ENCODE data around the gene PKP2. TPM values are rescaled to one million over a fixed set of nuclear protein-coding genes. Genes with fewer than 3 reads are reported as not detected.
A peak's percentile ranks its signal among the peaks of the same experiment; 100 is the strongest.

The PKP2 gene
- total and polyA plus RNA-seq, 4 donors: 0.91 to 10.4 (median 3.8) TPM

DNA sequence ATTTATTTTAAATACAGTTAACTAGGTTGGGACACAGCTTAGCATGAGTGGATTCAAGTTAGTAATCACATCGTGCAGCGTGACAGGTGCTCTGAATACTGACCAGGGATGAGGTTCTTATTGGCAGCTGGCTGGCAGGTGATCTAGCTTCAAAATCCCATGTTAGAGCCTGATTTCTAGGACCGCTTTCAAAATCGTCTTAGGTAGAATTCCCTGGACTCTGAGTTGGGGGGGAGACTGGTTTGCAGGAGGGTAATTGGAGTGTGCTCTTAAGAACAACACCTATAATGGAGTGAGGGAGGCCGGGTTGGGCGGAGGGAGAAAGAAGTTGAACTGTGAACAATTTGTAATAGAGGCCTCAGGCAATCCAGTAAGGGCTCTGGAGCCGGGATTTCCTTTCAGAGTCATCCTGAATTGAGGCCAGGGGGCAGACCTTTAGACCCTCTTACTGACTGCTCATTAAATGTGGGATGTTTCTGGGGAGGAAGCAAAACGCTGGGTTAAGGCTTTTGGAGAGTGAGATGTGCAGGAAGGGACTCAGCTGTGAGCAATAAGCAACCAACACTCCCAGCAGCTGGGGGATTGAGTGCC, 140.0 kb downstream of the PKP2 start:
- H3K4me3 ChIP-seq: no peak overlapping the region
- no peaks in the 10 kb centered on the region for H3K27me3 ChIP-seq (ENCODE audit: control insufficient read depth in 3 of 3, insufficient read depth in 3 of 3, low read length in 2 of 3)

DNA sequence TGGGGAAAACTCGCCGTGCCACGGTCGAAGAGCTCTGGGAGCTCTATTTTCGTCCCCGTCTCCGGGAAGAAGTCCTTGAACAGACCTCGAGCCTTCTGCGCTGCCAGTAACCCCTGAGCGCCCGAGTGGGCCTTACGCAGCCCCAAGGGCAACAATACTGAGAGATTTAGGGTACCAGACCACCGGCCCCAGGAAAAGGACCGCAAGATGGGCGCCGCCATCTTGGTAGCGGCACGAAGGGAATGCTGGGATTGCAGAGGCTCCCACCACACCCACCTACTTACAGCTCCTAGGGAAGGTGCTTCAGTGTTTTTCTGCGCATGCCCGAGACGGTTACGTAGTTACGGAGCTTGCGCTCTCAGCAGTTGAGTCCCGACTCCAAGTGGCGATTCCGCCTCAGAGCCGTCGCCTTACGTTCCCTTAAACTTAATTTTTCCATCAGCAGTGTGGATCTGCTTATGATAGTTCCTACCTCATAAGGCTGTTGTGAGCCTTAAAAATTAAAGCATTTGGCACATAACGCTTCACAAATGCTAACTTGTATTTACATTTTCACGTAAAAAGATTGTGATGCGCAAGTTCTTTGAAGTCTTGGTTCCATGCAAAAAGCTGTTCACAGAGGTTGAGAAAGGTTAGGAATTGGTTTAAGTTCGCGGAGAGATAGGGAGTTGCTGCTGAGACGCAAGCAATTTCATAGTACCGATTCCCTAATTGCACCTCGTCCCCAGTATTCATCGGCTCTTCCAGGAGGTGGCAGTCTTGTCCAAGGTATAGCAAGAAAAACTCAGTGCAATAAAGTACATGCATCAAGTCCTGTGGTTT, 140.7 kb downstream of the PKP2 start, which contains the start of gene YARS2:
Gene YARS2, minus strand, starts transcription at position 244 of the 822 bp plus-strand sequence. Its CDS starts 23 bp downstream, at position 221.
- 0 to 1% methylated on average over 39 of the region's 39 CpGs for WGBS, 2 donors
- Histone ChIP-seq H3K27ac (ENCODE audit: low read depth in 1 of 2, low read length in 1 of 2) (peak within 1 kb of the TSS; percentile 79 to 97), H3K9me3 (ENCODE audit: control insufficient read depth in 4 of 4, insufficient read depth in 3 of 4, low read length in 3 of 4) (no peaks in the 10 kb centered on the region), H3K4me1 (ENCODE audit: control insufficient read depth in 5 of 5, insufficient read depth in 5 of 5, low read length in 5 of 5) (peaks cover 2 to 23% (median 9%) of the 10 kb centered on the region in 5 donors), H3K4me3 (peak within 1 kb of the TSS; percentile 85), H3K36me3 (ENCODE audit: control insufficient read depth in 4 of 4, insufficient read depth in 4 of 4, low read length in 4 of 4) (peaks cover 8 to 16% (median 13%) of the 10 kb centered on the region in 4 donors), H3K9ac (ENCODE audit: insufficient read depth in 1 of 2, low read length in 2 of 2) (peak within 1 kb of the TSS; percentile 96 to 98), H3K27me3 (ENCODE audit: control insufficient read depth in 3 of 3, insufficient read depth in 3 of 3, low read length in 2 of 3) (no peaks in the 10 kb centered on the region)
- ATAC-seq (ENCODE audit: insufficient read depth, low FRiP score) (peak; percentile 96), DNase-seq (peak; percentile 94 to 99 (median 99))
- TF ChIP-seq, protein P1, sequence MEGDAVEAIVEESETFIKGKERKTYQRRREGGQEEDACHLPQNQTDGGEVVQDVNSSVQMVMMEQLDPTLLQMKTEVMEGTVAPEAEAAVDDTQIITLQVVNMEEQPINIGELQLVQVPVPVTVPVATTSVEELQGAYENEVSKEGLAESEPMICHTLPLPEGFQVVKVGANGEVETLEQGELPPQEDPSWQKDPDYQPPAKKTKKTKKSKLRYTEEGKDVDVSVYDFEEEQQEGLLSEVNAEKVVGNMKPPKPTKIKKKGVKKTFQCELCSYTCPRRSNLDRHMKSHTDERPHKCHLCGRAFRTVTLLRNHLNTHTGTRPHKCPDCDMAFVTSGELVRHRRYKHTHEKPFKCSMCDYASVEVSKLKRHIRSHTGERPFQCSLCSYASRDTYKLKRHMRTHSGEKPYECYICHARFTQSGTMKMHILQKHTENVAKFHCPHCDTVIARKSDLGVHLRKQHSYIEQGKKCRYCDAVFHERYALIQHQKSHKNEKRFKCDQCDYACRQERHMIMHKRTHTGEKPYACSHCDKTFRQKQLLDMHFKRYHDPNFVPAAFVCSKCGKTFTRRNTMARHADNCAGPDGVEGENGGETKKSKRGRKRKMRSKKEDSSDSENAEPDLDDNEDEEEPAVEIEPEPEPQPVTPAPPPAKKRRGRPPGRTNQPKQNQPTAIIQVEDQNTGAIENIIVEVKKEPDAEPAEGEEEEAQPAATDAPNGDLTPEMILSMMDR (IDR thresholded peaks at IDR 0.05; ENCODE audit: control extremely low read depth, extremely low read depth): peak; percentile 86

More for the DNA sequence above, 140.0 kb downstream of the PKP2 start:
- H3K27ac ChIP-seq (ENCODE audit: low read depth in 1 of 2, low read length in 1 of 2): peak overlapping the region in 1 of 2 donors; percentile 24
- DNase-seq (peak; percentile 81 to 95 (median 93)), ATAC-seq (ENCODE audit: insufficient read depth, low FRiP score) (no peak)
- 38 to 42% methylated on average over 8 of the region's 8 CpGs for WGBS, 2 donors
- TF ChIP-seq, protein P1 (IDR thresholded peaks at IDR 0.05; ENCODE audit: control extremely low read depth, extremely low read depth): no peak
- H3K9me3 ChIP-seq (ENCODE audit: control insufficient read depth in 4 of 4, insufficient read depth in 3 of 4, low read length in 3 of 4): no peaks in the 10 kb centered on the region
- H3K9ac ChIP-seq (ENCODE audit: insufficient read depth in 1 of 2, low read length in 2 of 2): peak overlapping the region in 1 of 2 donors; percentile 96
- H3K36me3 ChIP-seq (ENCODE audit: control insufficient read depth in 4 of 4, insufficient read depth in 4 of 4, low read length in 4 of 4): peaks cover 6 to 10% (median 8%) of the 10 kb centered on the region in 4 donors
- H3K4me1 ChIP-seq (ENCODE audit: control insufficient read depth in 5 of 5, insufficient read depth in 5 of 5, low read length in 5 of 5): peaks cover 2 to 23% (median 9%) of the 10 kb centered on the region in 5 donors

DNA sequence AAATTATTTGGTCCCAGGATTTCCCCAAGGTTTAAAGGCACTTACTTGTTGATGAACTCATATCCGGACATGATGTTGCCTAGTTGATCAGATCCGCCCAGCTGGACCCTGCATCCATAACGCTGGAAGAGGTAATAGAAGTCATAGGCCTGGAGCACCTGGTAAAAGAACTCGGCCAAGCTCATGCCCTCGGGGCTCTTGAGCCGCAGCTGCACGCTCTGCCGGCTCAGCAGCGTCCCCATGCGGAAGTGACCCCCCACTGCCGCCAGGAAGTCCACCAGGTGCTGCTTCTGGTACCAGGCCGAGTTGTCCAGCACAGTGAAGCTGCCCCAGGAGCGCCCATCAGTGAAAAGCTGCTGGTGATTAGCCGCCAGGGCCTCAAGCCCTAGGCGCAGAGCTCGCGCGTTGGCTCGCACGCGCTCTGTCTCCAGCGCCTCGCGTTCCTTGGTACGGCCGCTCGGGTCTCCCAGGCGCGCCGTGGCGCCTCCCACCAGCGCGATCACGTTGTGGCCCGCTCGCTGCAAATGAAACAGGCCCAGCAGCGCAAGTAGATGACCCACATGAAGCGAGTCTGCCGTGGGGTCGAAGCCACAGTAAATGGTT, 141.4 kb downstream of the PKP2 start:
- H3K4me3 ChIP-seq: peak overlapping the region; percentile 85
- TF ChIP-seq, protein P1 (IDR thresholded peaks at IDR 0.05; ENCODE audit: control extremely low read depth, extremely low read depth): peak; percentile 48
- DNase-seq: peak; percentile 64 to 78 (median 73)
- H3K9ac ChIP-seq (ENCODE audit: insufficient read depth in 1 of 2, low read length in 2 of 2): peak overlapping the region; percentile 96 to 98
- WGBS, 2 donors: 0 to 1% methylated on average over 39 to 40 of the region's 40 CpGs
- H3K4me1 ChIP-seq (ENCODE audit: control insufficient read depth in 5 of 5, insufficient read depth in 5 of 5, low read length in 5 of 5): peaks cover 2 to 23% (median 9%) of the 10 kb centered on the region in 5 donors
- peak overlapping the region; percentile 79 for H3K27ac ChIP-seq (ENCODE audit: low read depth in 1 of 2, low read length in 1 of 2)
- peak; percentile 69 for ATAC-seq (ENCODE audit: insufficient read depth, low FRiP score)
- peaks cover 8 to 21% (median 13%) of the 10 kb centered on the region in 4 donors for H3K36me3 ChIP-seq (ENCODE audit: control insufficient read depth in 4 of 4, insufficient read depth in 4 of 4, low read length in 4 of 4)
- no peaks in the 10 kb centered on the region for H3K9me3 ChIP-seq (ENCODE audit: control insufficient read depth in 4 of 4, insufficient read depth in 3 of 4, low read length in 3 of 4)
- no peaks in the 10 kb centered on the region for H3K27me3 ChIP-seq (ENCODE audit: control insufficient read depth in 3 of 3, insufficient read depth in 3 of 3, low read length in 2 of 3)
